GM06990 (cell line): Measurements from ENCODE around the gene CDH26.

Experiments used
- DNase-seq: peaks from one replicate; pipeline ENCODE4 v3.0.0-alpha.2; 2011; ENCODE audit not compliant: insufficient read length; ENCODE audit errors: extremely low read depth
- H3K27me3 ChIP-seq: replicated peaks from 2 replicates; pipeline ENCODE4 v1.6.0; 2011; ENCODE audit warnings: low read length; ENCODE audit not compliant: control insufficient read depth, insufficient read depth
- H3K36me3 ChIP-seq: 2 replicates; pipeline ENCODE4 v1.5.1; 2011; ENCODE audit warnings: low read length; ENCODE audit not compliant: control insufficient read depth, insufficient read depth
- H3K4me3 ChIP-seq: replicated peaks from 2 replicates; pipeline ENCODE4 v1.5.1; 2011; ENCODE audit warnings: low read depth, mild to moderate bottlenecking, control low read depth, low read length
- TF ChIP-seq, protein P1 (sequence below): IDR thresholded peaks from 2 replicates; pipeline ENCODE4 v1.5.1; 2011; ENCODE audit warnings: low read length, control low read depth, mild to moderate bottlenecking, inconsistent platforms; ENCODE audit not compliant: insufficient read depth, poor library complexity, severe bottlenecking

CDH26 gene

DNA sequence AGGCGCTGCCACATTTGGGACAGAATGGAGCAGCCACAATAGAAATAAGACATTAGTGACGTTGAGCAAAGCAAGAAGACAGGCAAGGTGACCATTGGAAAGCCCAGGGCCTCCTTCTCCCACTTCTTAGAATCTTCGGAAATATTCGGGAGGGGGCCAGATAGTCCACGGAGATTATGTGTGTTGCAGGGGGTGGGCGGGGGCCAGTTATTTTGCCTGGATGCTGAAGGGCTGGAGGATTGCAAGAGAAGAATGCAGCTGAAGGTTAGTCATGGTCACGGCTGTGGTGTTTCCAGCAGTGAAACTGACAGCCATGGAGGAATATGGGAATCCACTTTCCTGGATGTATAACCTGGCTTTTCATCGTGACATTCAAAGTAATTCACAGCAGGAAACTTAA is 88.6 kb downstream of the CDH26 start:
- TF ChIP-seq, protein P1, sequence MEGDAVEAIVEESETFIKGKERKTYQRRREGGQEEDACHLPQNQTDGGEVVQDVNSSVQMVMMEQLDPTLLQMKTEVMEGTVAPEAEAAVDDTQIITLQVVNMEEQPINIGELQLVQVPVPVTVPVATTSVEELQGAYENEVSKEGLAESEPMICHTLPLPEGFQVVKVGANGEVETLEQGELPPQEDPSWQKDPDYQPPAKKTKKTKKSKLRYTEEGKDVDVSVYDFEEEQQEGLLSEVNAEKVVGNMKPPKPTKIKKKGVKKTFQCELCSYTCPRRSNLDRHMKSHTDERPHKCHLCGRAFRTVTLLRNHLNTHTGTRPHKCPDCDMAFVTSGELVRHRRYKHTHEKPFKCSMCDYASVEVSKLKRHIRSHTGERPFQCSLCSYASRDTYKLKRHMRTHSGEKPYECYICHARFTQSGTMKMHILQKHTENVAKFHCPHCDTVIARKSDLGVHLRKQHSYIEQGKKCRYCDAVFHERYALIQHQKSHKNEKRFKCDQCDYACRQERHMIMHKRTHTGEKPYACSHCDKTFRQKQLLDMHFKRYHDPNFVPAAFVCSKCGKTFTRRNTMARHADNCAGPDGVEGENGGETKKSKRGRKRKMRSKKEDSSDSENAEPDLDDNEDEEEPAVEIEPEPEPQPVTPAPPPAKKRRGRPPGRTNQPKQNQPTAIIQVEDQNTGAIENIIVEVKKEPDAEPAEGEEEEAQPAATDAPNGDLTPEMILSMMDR = no peak

GRCh38 chr20:60048634-60049521 is 90.7 kb downstream of the CDH26 start:
- Histone ChIP-seq H3K27me3 (no peaks in the 10 kb centered on the region), H3K4me3 (no peak overlapping the region), H3K36me3 (no peaks in the 10 kb centered on the region)
- no peak for DNase-seq
- TF ChIP-seq, protein P1 = no peak

More for the DNA sequence above, 88.6 kb downstream of the CDH26 start:
- no peak for DNase-seq
- Histone ChIP-seq H3K4me3 (no peak overlapping the region), H3K27me3 (no peaks in the 10 kb centered on the region), H3K36me3 (no peaks in the 10 kb centered on the region)

GRCh38 chr20:60049601-60050000 is 91.4 kb downstream of the CDH26 start:
- Histone ChIP-seq H3K36me3 (no peaks in the 10 kb centered on the region), H3K27me3 (no peaks in the 10 kb centered on the region), H3K4me3 (no peak overlapping the region)
- TF ChIP-seq, protein P1 = no peak
- DNase-seq = no peak

DNA sequence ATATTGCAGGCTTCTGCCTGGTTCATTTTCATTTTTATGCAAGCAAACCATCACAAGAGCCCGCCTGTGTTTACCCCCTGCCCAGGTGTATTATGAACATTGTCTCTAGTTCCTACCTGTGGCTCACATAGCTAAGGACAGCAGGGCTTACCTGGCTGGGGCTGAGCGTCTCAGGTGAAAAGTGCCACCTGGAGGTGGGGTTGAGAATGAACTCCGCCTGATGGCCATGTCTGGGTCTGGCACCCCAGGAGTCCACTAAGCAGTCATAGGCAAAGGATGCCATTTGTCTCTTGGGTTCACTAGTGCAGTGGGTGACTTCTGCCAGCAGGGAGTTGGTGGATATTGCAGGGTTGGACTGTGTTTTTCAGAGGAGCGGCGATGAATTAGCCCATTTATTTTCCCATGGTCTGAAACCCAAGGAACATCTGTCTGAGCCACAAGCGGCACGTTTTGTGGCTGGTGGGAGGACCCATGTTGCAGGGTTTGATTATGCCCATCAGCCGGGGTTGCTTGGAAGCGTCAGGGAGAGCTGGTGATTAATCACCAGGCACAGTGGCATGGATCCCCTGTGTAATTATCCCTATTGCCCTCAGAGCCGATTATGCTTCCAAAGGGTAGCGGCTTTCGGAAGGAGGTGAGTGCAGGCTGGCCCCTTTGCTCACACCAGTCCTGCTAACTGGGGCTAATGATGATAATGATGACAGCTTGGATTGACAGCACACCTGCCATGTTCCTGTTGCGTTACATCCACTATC is 92.1 kb downstream of the CDH26 start:
- no peak overlapping the region for H3K4me3 ChIP-seq
- no peak for DNase-seq
- TF ChIP-seq, protein P1 = peak; percentile 13
- no peaks in the 10 kb centered on the region for H3K36me3 ChIP-seq
- no peaks in the 10 kb centered on the region for H3K27me3 ChIP-seq

DNA sequence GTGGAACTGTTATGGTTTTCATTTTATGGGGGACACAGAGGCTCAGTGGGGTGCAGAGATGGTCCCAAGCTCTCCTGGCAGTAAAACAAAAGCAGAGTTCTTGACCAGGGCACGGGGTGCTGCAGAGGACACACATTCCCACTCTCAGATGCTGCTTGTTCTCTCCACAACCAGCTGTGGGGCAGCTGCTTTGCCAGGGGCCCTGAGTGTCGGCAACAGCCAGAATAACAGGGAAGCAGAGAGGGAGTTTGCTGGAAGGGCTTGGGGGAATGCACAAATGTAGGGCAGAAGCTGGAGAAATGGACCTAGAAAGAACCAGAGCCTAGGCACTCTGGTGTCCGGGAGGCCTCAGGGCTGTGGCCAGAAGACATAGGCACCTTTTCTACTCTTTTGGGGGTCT is 93.7 kb downstream of the CDH26 start:
- H3K27me3 ChIP-seq = no peaks in the 10 kb centered on the region
- TF ChIP-seq, protein P1 = no peak
- DNase-seq = no peak
- no peak overlapping the region for H3K4me3 ChIP-seq
- H3K36me3 ChIP-seq = no peaks in the 10 kb centered on the region
